Naive thymus-derived CD4-positive, alpha-beta T cell (primary cell): ENCODE measurements around the gene TMEM186. TPM values are rescaled to one million over a fixed set of nuclear protein-coding genes. Genes with fewer than 3 reads are reported as not detected.

Source experiments
- ATAC-seq: fragments of 150-1000 bp; cut with Tn5 transposase; 2 replicates; pipeline ENCODE4 v1.10.0; 2021; ENCODE audit warnings: mild to moderate bottlenecking, moderate library complexity
- CTCF ChIA-PET: fragments of 350-600 bp; sonication (Branson Sonifier 250); formaldehyde crosslinking; loops from one replicate; lab custom pipeline; 2021; ENCODE audit warnings: antibody characterized with exemption; lab: Charles Lee
- POLR2A ChIA-PET: fragments of 350-600 bp; sonication (Branson Sonifier 250); formaldehyde crosslinking; loops from one replicate; lab custom pipeline; 2021; ENCODE audit warnings: antibody characterized with exemption, inconsistent platforms; lab: Charles Lee
- DNase-seq, 9 donors: peaks; one replicate each; pipeline versions ENCODE4 v3.0.0 to v3.0.0-alpha.2; 2020 to 2022; ENCODE audit warnings: mixed read lengths in 1 of 9
- H3K27ac ChIP-seq: one replicate; pipeline ENCODE4 v1.7.0; 2013; ENCODE audit warnings: mild to moderate bottlenecking, low read depth, low read length, moderate library complexity
- H3K27me3 ChIP-seq, 2 donors: one replicate each; pipeline ENCODE4 v1.7.0; 2013; ENCODE audit warnings: low read length in 2 of 2, mild to moderate bottlenecking in 2 of 2, moderate library complexity in 2 of 2; ENCODE audit not compliant: control insufficient read depth in 2 of 2, insufficient read depth in 2 of 2
- H3K36me3 ChIP-seq, 3 experiments: 1 replicate in 2 of 3; 2 replicates in 1 of 3; pipeline ENCODE4 v1.7.0; 2013; ENCODE audit warnings: low read length in 3 of 3, mild to moderate bottlenecking in 3 of 3, moderate library complexity in 1 of 3; ENCODE audit not compliant: insufficient read depth in 3 of 3, control insufficient read depth in 2 of 3
- H3K4me1 ChIP-seq, 2 donors: one replicate each; pipeline ENCODE4 v1.7.0; 2013; ENCODE audit warnings: low read length in 2 of 2, mild to moderate bottlenecking in 2 of 2, moderate library complexity in 1 of 2; ENCODE audit not compliant: control insufficient read depth in 2 of 2, insufficient read depth in 2 of 2
- H3K4me3 ChIP-seq: 2 replicates; pipeline ENCODE4 v1.7.0; 2013; ENCODE audit warnings: mild to moderate bottlenecking, low read length
- H3K9me3 ChIP-seq, 3 experiments: 1 replicate in 2 of 3; 2 replicates in 1 of 3; pipeline ENCODE4 v1.7.0; 2013; ENCODE audit warnings: low read length in 3 of 3; ENCODE audit not compliant: control insufficient read depth in 2 of 3
- H3K27ac Mint-ChIP-seq, 9 donors: one replicate each; pipeline ENCODE4 v1.8.0; 2020 to 2022; ENCODE audit warnings: mixed read lengths in 9 of 9, mild to moderate bottlenecking in 8 of 9, moderate library complexity in 5 of 9, inconsistent platforms in 2 of 9
- H3K27me3 Mint-ChIP-seq, 5 donors: one replicate each; pipeline ENCODE4 v1.8.0; 2021 to 2022; ENCODE audit warnings: mixed read lengths in 5 of 5, mild to moderate bottlenecking in 1 of 5
- H3K36me3 Mint-ChIP-seq, 5 donors: one replicate each; pipeline ENCODE4 v1.8.0; 2020 to 2022; ENCODE audit warnings: mixed read lengths in 5 of 5, mild to moderate bottlenecking in 3 of 5, inconsistent platforms in 1 of 5
- H3K4me1 Mint-ChIP-seq, 7 donors: one replicate each; pipeline ENCODE4 v1.8.0; 2020 to 2022; ENCODE audit warnings: mixed read lengths in 7 of 7, mild to moderate bottlenecking in 3 of 7, inconsistent platforms in 1 of 7
- H3K4me3 Mint-ChIP-seq, 10 donors: one replicate each; pipeline ENCODE4 v1.8.0; 2020 to 2022; ENCODE audit warnings: mild to moderate bottlenecking in 10 of 10, mixed read lengths in 10 of 10, moderate library complexity in 6 of 10, inconsistent platforms in 2 of 10
- H3K9me3 Mint-ChIP-seq, 11 donors: one replicate each; pipeline ENCODE4 v1.8.0; 2020 to 2022; ENCODE audit warnings: mixed read lengths in 11 of 11, mild to moderate bottlenecking in 4 of 11, inconsistent platforms in 1 of 11, moderate library complexity in 1 of 11
- intact Hi-C, 2 donors: fragments of 100-400 bp; cut with micrococcal nuclease; formaldehyde crosslinking; loops; one replicate each; pipeline ENCODE4 v1.15.1; 2023
- polyA plus RNA-seq, 2 donors: library from polyadenylated mRNA; unstranded; fragments of 300-500 nt; fragmentation: Illumina TruSeq; gene quantifications; one replicate each; pipeline ENCODE4 v1.2.3, GENCODE V29; 2021
- total RNA-seq, 6 experiments: library from RNA in 5 of 6; stranded (reverse) in 5 of 6; gene quantifications; 1 replicate in 5 of 6; 2 replicates in 1 of 6; pipeline ENCODE4 v1.2.3 and lab custom pipeline; 2021 to 2026

The TMEM186 gene
- total and polyA plus RNA-seq, 7 experiments from 2014 or later = 3.2 to 20.8 (median 15.3) TPM

DNA sequence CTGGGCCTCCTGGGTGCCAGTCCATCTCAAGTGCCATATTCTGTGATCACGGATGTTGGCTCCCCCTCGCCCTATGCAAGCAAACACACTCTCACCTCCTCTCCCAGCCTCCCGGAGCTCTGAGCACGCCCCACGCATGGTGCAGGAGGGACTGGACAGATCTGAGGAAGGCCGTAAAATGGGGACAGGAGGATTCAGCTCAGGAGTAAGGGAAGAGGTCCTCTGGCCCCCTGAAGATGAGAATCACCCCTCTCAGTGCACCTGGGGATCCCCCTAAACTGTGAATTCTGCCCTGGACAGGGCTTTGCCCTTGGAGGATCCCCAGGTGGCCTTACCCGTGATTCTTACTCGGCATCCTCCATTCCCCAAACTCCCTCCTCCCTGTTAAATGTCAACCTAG is 15.6 kb downstream of the TMEM186 start:
- no peaks in the 10 kb centered on the region for H3K4me1 Mint-ChIP-seq
- no peak for DNase-seq
- Histone ChIP-seq H3K4me3 (no peak overlapping the region), H3K9me3 (no peaks in the 10 kb centered on the region), H3K4me1 (no peaks in the 10 kb centered on the region), H3K27me3 (no peaks in the 10 kb centered on the region), H3K27ac (no peak overlapping the region), H3K36me3 (peaks cover 0 to 5% (median 4%) of the 10 kb centered on the region in 3 experiments)
- ATAC-seq = no peak
- intact Hi-C loops = no loop called here
- no peak overlapping the region for H3K4me3 Mint-ChIP-seq
- H3K9me3 Mint-ChIP-seq = peaks cover 0 to 2% (median 0%) of the 10 kb centered on the region in 11 donors
- H3K27ac Mint-ChIP-seq = no peak overlapping the region
- peaks cover 3 to 24% (median 12%) of the 10 kb centered on the region in 5 donors for H3K36me3 Mint-ChIP-seq
- POLR2A ChIA-PET = no interaction called here
- CTCF ChIA-PET = no interaction called here
- H3K27me3 Mint-ChIP-seq = no peaks in the 10 kb centered on the region

DNA sequence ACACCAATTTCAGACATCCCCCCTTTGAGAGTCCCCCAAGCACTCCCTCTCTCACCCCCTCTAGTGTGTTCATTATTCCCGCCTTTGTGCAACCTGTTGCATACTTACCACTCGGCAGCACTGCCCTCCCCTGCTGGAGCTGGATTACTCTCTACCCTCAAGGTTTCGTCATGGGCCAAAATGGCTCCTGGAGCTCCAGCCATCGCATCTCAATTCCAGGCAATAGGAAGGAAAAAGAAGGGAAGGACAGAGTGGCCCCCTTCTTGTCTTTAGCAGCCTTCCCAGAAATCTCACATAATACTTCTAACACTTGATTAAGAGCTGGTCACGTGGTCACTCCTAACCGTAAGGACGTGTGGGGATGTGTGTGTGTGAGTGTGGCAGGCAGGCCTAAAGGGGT is 20.2 kb downstream of the TMEM186 start:
- POLR2A ChIA-PET = no interaction called here
- intact Hi-C loops = no loop called here
- CTCF ChIA-PET = no interaction called here

GRCh38 chr16:8776129-8776584 is 21.3 kb downstream of the TMEM186 start:
- intact Hi-C loops = no loop called here
- ATAC-seq (no peak), DNase-seq (no peak)
- H3K9me3 ChIP-seq = no peaks in the 10 kb centered on the region
- peaks cover 0 to 2% (median 0%) of the 10 kb centered on the region in 11 donors for H3K9me3 Mint-ChIP-seq
- H3K4me1 ChIP-seq = no peaks in the 10 kb centered on the region
- H3K36me3 ChIP-seq = peaks cover 0 to 28% (median 4%) of the 10 kb centered on the region in 3 experiments
- H3K4me3 ChIP-seq = no peak overlapping the region
- POLR2A ChIA-PET = no interaction called here
- no peaks in the 10 kb centered on the region for H3K27me3 ChIP-seq
- H3K27me3 Mint-ChIP-seq = no peaks in the 10 kb centered on the region
- H3K27ac Mint-ChIP-seq = no peak overlapping the region
- H3K27ac ChIP-seq = no peak overlapping the region
- CTCF ChIA-PET = no interaction called here
- H3K4me1 Mint-ChIP-seq = no peaks in the 10 kb centered on the region
- peaks cover 3 to 61% (median 43%) of the 10 kb centered on the region in 5 donors for H3K36me3 Mint-ChIP-seq
- no peak overlapping the region for H3K4me3 Mint-ChIP-seq

More for the DNA sequence above, 20.2 kb downstream of the TMEM186 start:
- Mint-ChIP-seq H3K4me1 (no peaks in the 10 kb centered on the region), H3K9me3 (peaks cover 0 to 2% (median 0%) of the 10 kb centered on the region in 11 donors), H3K27ac (no peak overlapping the region), H3K27me3 (no peaks in the 10 kb centered on the region), H3K36me3 (peaks cover 3 to 58% (median 41%) of the 10 kb centered on the region in 5 donors), H3K4me3 (no peak overlapping the region)
- Histone ChIP-seq H3K4me1 (no peaks in the 10 kb centered on the region), H3K4me3 (no peak overlapping the region), H3K27me3 (no peaks in the 10 kb centered on the region), H3K36me3 (peaks cover 0 to 28% (median 4%) of the 10 kb centered on the region in 3 experiments), H3K27ac (no peak overlapping the region), H3K9me3 (no peaks in the 10 kb centered on the region)
- no peak for DNase-seq
- no peak for ATAC-seq

- H3K4me3 ChIP-seq = no peak overlapping the region
- H3K27ac Mint-ChIP-seq = no peak overlapping the region
- no peak for ATAC-seq
- ChIA-PET POLR2A (no interaction called here), CTCF (no interaction called here)
- DNase-seq = no peak
- peaks cover 0 to 2% (median 0%) of the 10 kb centered on the region in 11 donors for H3K9me3 Mint-ChIP-seq
- no peaks in the 10 kb centered on the region for H3K27me3 ChIP-seq
- no peaks in the 10 kb centered on the region for H3K9me3 ChIP-seq
- peaks cover 3 to 56% (median 42%) of the 10 kb centered on the region in 5 donors for H3K36me3 Mint-ChIP-seq
- intact Hi-C loops = no loop called here
- no peaks in the 10 kb centered on the region for H3K4me1 ChIP-seq
- no peaks in the 10 kb centered on the region for H3K27me3 Mint-ChIP-seq
- H3K36me3 ChIP-seq = peaks cover 0 to 28% (median 4%) of the 10 kb centered on the region in 3 experiments
- H3K4me3 Mint-ChIP-seq = no peak overlapping the region
- no peaks in the 10 kb centered on the region for H3K4me1 Mint-ChIP-seq
- H3K27ac ChIP-seq = no peak overlapping the region
Measured at GRCh38 chr16:8775359-8775758, 22.1 kb downstream of the TMEM186 start.

DNA sequence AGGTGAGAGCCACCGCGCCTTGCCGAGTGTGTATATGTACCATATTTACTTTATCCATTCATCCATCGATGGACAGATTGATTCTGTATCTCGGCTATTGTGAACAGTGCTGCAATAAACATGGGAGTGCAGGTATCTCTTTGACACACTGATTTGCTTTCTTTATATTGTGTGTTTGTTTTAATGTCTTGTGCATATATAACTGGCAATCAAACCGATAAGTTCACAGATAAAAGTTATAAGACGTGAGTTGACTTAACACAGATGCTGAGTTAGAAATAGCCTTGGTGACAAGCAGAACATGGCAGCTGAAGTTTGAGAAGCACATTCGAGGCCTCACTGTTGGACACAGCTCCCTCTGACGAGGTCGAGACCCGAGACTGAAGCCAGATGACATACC is 23.2 kb downstream of the TMEM186 start:
- Histone ChIP-seq H3K27ac (no peak overlapping the region), H3K27me3 (no peaks in the 10 kb centered on the region), H3K36me3 (peaks cover 0 to 23% (median 0%) of the 10 kb centered on the region in 3 experiments), H3K9me3 (no peaks in the 10 kb centered on the region), H3K4me1 (no peaks in the 10 kb centered on the region), H3K4me3 (no peak overlapping the region)
- Mint-ChIP-seq H3K27me3 (no peaks in the 10 kb centered on the region), H3K27ac (no peak overlapping the region), H3K4me3 (no peak overlapping the region), H3K9me3 (peaks cover 0 to 2% (median 0%) of the 10 kb centered on the region in 11 donors), H3K36me3 (peaks cover 0 to 53% (median 42%) of the 10 kb centered on the region in 5 donors), H3K4me1 (no peaks in the 10 kb centered on the region)
- no peak for DNase-seq
- ATAC-seq = no peak
- ChIA-PET CTCF (no interaction called here), POLR2A (no interaction called here)
- intact Hi-C loops = no loop called here

DNA sequence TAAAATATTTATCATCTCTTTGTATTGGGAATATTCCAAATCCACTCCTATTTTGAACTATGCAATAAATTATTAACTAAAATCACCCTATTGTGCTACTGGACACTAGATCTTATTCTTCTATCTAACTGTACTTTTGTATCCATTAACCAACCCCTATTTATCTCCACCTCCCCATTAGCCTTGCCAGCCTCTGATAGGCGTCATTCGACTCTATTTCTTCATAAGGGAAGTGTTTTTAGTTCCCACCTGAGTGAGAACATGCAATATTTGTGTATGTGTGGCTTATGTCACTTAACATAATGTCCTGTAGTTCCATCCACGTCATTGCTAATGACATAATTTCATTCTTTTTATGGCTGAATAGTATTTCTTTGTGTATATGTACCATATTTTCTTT is 23.9 kb downstream of the TMEM186 start:
- no peaks in the 10 kb centered on the region for H3K4me1 ChIP-seq
- no peak overlapping the region for H3K4me3 ChIP-seq
- Mint-ChIP-seq H3K36me3 (peaks cover 0 to 58% (median 46%) of the 10 kb centered on the region in 5 donors), H3K4me3 (no peak overlapping the region), H3K9me3 (peaks cover 0 to 2% (median 0%) of the 10 kb centered on the region in 11 donors), H3K27me3 (no peaks in the 10 kb centered on the region), H3K4me1 (no peaks in the 10 kb centered on the region), H3K27ac (no peak overlapping the region)
- no peak overlapping the region for H3K27ac ChIP-seq
- peaks cover 0 to 29% (median 0%) of the 10 kb centered on the region in 3 experiments for H3K36me3 ChIP-seq
- no peak for ATAC-seq
- DNase-seq = no peak
- intact Hi-C loops = no loop called here
- H3K27me3 ChIP-seq = no peaks in the 10 kb centered on the region
- H3K9me3 ChIP-seq = no peaks in the 10 kb centered on the region
- ChIA-PET CTCF (no interaction called here), POLR2A (no interaction called here)

DNA sequence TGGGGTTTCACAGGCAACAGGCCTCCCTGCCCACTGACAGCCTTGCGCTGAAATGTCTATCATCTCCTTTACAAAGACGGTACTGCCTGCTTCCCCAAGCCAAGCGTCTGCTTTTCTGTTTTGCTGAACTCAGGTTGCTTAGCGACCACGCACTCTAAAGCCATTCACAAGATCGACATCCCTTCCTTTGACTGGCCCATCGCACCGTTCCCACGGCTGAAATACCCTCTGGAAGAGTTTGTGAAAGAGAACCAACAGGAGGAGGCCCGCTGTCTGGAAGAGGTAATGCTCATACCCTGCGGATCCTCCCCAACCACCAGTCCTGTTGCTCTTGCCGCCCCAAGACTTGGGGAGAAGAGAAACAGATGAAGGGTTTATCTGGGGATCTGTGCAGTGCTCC is 28.7 kb downstream of the TMEM186 start:
- H3K9me3 Mint-ChIP-seq = no peaks in the 10 kb centered on the region
- ATAC-seq (no peak), DNase-seq (no peak)
- H3K4me1 ChIP-seq = no peaks in the 10 kb centered on the region
- peaks cover 0 to 46% (median 28%) of the 10 kb centered on the region in 5 donors for H3K36me3 Mint-ChIP-seq
- intact Hi-C loops = no loop called here
- no peaks in the 10 kb centered on the region for H3K27me3 Mint-ChIP-seq
- H3K4me3 Mint-ChIP-seq = no peak overlapping the region
- CTCF ChIA-PET = no interaction called here
- POLR2A ChIA-PET = no interaction called here
- H3K27ac ChIP-seq = no peak overlapping the region
- no peak overlapping the region for H3K27ac Mint-ChIP-seq
- no peaks in the 10 kb centered on the region for H3K9me3 ChIP-seq
- no peaks in the 10 kb centered on the region for H3K4me1 Mint-ChIP-seq
- H3K27me3 ChIP-seq = no peaks in the 10 kb centered on the region
- peaks cover 0 to 26% (median 0%) of the 10 kb centered on the region in 3 experiments for H3K36me3 ChIP-seq
- no peak overlapping the region for H3K4me3 ChIP-seq
